Activated CD8-positive, alpha-beta memory T cell treated with anti-CD3 and anti-CD28 coated beads, Interleukin-2, amount 50 U/mL, for 24 hours (primary cell): ENCODE data around the gene FILIP1.

ENCODE experiments used
- DNase-seq: peaks from one replicate; pipeline ENCODE4 v3.0.0-alpha.2; 2020; ENCODE audit errors: extremely low read depth

FILIP1 gene

DNA sequence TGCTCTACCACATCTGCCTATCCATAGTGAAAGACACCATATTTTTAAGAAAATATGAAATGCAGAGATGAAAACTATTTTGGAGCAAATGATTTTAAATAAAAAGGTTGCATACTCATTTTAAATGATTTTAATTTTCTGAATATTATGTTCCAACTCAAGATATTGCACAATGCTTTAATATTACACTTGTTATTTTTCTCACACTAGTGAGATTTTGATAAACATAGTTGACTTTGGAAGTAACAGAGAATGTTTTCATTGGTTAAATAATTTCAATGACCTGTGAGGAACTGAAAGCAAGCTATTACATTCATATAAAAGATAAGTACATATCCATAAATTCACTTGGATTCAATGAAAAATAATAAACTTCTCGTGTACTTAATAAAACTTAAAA, 201.9 kb downstream of the FILIP1 start:
- DNase-seq: no peak

DNA sequence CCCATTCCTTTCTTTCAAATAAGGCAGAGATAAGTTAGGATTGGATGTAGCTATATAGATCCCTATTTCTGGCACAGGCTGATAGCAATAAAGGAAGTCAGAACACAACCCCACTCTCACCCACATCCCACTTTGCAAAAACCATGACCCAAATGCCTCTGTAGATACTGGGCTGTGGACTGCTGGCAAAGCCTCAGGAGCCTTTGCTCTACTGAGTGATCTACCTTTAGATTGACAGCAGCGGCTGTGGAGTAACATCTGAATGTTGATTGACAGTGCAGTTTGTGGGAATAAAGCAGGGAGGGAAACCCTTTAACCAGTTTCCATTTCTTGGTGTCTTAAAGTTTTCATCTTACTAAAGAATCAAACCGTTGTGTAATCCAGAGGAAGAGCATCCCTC, 202.3 kb downstream of the FILIP1 start:
- DNase-seq: no peak

- no peak for DNase-seq
Observed at GRCh38 chr6:75290136-75290945, 203.3 kb downstream of the FILIP1 start.

- no peak for DNase-seq
Observed at GRCh38 chr6:75288023-75288422, 205.6 kb downstream of the FILIP1 start.

DNA sequence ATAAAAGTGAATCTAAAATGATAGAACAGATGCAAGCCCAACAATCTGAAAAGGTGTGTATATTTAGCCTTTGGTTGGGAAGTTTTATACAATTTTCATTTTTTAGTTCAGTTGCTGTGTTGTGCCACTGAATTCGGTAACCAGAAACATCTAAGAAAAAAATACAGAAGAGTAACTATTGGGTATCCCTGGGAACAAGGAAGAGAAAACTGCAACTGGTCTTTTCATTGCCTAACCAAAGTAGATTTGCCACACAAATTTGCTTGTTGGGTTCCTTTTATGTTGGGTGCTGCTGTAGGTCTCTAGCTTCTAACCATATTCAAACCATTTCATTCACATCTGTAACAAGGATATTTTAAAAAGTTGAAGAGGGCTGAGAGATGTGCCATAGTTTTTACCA, 206.2 kb downstream of the FILIP1 start:
- DNase-seq: no peak

DNA sequence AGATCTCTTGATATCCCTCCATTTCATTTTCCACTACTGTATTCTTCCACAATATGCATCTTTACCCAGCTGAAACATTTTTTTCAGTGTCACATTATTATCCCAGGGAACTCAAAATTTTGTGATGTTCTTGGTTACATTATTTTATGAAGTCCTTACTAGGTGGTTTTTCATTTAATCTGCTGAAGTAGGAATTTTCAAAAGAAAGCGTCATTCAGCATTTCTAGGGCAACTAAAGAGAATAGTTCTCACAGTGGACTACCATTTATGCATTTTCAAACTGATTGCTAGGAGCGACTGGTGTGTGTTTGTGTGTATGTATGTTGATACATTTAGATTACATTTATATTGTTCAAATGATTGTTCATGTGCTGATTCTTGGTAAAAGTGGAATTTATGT, 206.6 kb downstream of the FILIP1 start:
- DNase-seq: no peak

- no peak for DNase-seq
Observed at GRCh38 chr6:75285283-75285639, 208.3 kb downstream of the FILIP1 start.

- peak; percentile 93 for DNase-seq
Observed at GRCh38 chr6:75284632-75285282, 208.8 kb downstream of the FILIP1 start, which contains the start of gene TMEM30A. TSS of gene TMEM30A (minus strand) at chr6:75284792. CDS start at chr6:75284638, 154 bp downstream.

- DNase-seq: peak; percentile 7
Observed at GRCh38 chr6:75283907-75284631, 209.5 kb downstream of the FILIP1 start.

DNA sequence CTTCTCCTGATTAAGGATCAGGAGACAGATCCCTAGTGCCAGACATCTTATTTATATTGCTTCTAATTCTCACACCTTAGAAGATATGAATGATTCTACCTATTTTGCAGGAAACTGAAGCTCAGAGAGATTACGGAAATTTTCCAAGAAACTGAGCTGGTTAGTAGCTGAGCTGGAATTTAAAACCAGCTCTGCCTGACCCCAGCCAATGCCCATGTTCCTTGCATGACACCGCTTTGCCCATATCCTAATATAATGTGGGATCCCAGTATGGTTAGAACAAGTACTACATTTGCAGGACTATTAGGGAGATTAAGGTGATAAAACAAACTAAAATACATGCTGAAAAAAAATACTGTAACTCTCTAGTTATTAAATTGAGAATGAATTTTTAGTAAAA, 210.9 kb downstream of the FILIP1 start:
- no peak for DNase-seq

GRCh38 chr6:75281653-75282052, 211.9 kb downstream of the FILIP1 start:
- DNase-seq: no peak

- no peak for DNase-seq
Observed at GRCh38 chr6:75280131-75280855, 213.3 kb downstream of the FILIP1 start.

DNA sequence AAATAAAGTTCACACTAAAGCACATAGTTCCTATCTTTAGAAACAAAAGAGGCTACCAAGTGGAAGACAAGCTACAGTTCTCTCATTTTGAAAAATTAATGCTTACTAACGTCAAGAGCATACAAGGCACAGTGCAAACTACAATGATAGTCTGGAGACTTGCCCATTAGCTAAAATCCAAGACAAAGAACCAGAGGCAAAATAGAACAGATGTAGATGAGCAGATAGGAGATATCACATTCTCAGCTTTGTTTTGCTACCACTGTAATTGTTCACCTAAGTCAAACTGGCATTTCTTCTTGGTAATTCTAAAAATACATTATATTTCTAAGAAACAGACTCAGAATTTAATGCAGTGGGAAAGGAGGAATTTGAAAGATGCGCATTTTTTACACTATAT, 214.2 kb downstream of the FILIP1 start:
- DNase-seq: no peak

DNA sequence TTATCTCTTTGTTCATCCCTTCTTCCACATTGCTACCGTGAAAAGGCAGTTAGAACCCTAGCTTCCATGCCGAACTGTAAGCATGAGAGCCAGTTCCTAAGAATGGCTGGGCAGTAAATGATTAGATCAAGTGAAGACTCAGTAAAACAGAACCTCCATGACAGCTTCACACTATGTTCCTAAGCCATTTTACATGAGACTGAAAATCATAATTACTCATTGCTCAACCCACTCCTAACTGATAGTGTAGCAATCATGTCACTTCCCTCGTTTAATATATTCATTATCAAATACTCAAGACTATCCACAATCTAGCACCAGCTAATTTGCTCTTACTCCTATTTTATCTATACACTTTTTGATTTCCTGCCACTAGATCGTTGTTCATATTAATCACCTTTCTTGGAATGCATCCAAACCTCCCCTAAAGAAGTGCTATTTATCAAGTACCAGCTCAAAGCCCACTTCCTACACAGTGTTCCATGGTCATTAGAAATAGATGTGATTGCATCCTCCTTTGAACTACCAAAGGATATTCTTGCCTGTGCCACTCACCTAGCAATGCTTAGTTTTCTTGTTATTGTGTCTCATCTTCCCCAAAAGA, 215.0 kb downstream of the FILIP1 start:
- no peak for DNase-seq

GRCh38 chr6:75275067-75275466, 218.5 kb downstream of the FILIP1 start:
- DNase-seq: no peak

DNA sequence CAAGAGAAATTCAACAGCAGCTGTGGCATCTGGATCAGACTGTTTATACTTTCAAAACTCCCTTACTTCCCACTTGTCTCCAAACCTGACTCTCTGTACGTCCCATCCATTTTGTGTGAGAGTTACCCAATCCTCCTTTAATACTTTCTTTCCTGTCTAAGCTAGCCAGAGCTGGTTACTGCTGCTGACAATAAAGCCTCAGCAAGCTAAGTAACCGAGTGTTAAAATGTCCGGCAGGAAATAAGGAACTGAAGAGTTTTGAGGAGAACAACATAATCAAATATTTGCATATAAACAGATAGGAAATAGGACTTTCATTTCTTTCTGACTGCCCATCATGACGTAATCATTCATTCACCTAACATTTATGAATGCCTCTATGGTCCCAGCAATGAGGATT, 220.6 kb downstream of the FILIP1 start:
- DNase-seq: no peak

DNA sequence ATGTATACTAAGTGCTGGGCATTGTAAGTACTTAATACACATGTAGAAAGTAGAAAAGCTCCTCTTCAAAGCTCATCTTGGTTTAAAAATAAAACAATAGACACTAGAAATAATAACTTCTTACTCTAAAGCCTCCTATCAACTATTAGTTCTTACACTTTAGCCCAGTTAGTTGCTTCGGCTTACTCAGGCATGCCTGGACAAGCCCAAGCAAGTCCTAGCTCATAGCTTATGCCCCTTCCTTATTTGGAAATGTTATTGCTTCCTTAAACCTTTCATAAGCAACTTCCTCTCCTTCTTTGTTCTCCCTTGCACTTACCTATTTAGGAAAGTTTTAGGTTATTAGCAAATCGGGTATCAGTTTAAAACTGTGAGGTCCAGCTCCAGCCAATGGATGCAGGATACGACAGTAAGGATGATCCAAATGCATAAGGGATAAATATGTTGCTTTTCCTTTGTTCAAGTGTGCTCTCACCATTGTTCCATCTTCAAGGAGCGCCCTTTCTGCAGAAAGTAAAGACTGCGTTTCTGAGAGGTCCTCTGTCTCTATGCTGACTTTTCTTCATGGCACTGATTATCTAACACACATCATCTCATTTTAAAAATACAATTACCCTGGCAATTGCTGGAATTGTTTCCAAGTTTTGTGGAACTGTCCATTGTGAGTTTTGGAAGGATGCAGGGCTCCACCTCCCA, 221.3 kb downstream of the FILIP1 start:
- DNase-seq: no peak

GRCh38 chr6:75268988-75269354, 224.6 kb downstream of the FILIP1 start:
- no peak for DNase-seq

- DNase-seq: no peak
Observed at GRCh38 chr6:75268121-75268987, 225.2 kb downstream of the FILIP1 start.

DNA sequence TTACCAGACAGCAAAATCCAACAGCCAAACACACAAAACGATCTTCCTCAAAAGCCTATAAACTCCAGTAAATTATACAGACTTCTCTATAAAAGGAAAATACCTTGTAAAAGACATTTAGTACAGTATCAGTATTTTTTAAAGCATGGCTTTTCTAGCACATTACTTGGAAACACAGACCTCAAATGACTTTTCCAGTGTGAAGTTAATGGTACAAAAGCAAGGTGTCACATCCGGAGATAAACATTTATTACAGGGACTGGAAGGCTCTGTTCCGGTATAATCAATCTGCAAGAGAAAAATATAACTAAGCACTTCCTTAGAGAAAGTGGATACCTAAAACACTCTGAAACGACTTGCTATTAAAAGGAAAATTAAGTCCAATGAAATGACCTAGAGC, 226.1 kb downstream of the FILIP1 start:
- DNase-seq: no peak
